ENCODE results near the gene CCDC177. TPM values are rescaled to one million over a fixed set of nuclear protein-coding genes. Genes with fewer than 3 reads are reported as not detected.

The CCDC177 gene
- total and polyA plus RNA-seq, 8 donors: not detected

GRCh38 chr14:69574954-69575295 is 254 bp upstream of the CCDC177 start:
- Histone ChIP-seq H3K27ac (no peak overlapping the region), H3K27me3 (peaks cover 0 to 39% (median 4%) of the 10 kb centered on the region in 4 donors), H3K9me3 (no peaks in the 10 kb centered on the region), H3K4me1 (peaks cover 0 to 10% (median 7%) of the 10 kb centered on the region in 3 donors), H3K4me3 (no peak overlapping the region), H3K36me3 (no peaks in the 10 kb centered on the region)
- DNase-seq: no peak
- WGBS, 2 donors: 30 to 32% methylated on average over 5 of the region's 5 CpGs
- intact Hi-C loops (cut with DNase I): no loop called here
- no peak for FAIRE-seq
- TF ChIP-seq, protein P1, sequence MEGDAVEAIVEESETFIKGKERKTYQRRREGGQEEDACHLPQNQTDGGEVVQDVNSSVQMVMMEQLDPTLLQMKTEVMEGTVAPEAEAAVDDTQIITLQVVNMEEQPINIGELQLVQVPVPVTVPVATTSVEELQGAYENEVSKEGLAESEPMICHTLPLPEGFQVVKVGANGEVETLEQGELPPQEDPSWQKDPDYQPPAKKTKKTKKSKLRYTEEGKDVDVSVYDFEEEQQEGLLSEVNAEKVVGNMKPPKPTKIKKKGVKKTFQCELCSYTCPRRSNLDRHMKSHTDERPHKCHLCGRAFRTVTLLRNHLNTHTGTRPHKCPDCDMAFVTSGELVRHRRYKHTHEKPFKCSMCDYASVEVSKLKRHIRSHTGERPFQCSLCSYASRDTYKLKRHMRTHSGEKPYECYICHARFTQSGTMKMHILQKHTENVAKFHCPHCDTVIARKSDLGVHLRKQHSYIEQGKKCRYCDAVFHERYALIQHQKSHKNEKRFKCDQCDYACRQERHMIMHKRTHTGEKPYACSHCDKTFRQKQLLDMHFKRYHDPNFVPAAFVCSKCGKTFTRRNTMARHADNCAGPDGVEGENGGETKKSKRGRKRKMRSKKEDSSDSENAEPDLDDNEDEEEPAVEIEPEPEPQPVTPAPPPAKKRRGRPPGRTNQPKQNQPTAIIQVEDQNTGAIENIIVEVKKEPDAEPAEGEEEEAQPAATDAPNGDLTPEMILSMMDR (IDR thresholded peaks at IDR 0.05): peak in 1 of 4 donors; percentile 1
- no peak for ATAC-seq

DNA sequence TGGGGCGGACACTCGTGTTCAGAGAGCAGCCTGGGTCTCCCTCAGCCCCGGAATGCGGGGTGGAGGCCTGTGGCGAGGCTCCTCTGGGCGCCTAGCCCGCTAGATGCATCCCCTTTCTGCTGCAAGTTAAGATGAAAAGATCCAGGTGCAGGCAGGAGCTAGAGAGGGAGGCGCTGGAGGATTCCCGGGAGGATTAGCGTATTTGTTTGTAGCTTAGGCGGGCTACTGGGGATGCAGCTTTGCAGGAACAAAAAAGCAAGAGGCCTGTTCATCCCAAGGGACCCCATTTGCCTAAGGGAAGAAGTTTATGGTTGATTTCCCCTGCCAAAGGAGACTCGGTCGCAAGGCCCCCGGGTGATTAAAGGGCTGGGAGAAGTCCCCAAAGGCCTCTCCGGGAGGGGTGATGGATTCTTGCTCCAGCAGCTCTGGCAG is 824 bp downstream of the CCDC177 start:
- no peak overlapping the region for H3K4me3 ChIP-seq
- no peaks in the 10 kb centered on the region for H3K36me3 ChIP-seq
- peaks cover 0 to 39% (median 4%) of the 10 kb centered on the region in 4 donors for H3K27me3 ChIP-seq
- DNase-seq: peak in 2 of 6 donors; percentile 56 to 57
- no peak overlapping the region for H3K27ac ChIP-seq
- intact Hi-C loops (cut with DNase I): no loop called here
- H3K4me1 ChIP-seq: peaks cover 0 to 7% (median 6%) of the 10 kb centered on the region in 3 donors
- WGBS, 2 donors: 5 to 7% methylated on average over 15 of the region's 15 CpGs
- no peaks in the 10 kb centered on the region for H3K9me3 ChIP-seq
- ATAC-seq: no peak
- TF ChIP-seq, protein P1 (IDR thresholded peaks at IDR 0.05): no peak
- FAIRE-seq: no peak

GRCh38 chr14:69573205-69573830 is 1.4 kb downstream of the CCDC177 start:
- no peak for ATAC-seq

GRCh38 chr14:69572841-69573135 is 1.9 kb downstream of the CCDC177 start:
- FAIRE-seq (no peak), DNase-seq (no peak), ATAC-seq (no peak)
- H3K4me1 ChIP-seq: peaks cover 0 to 7% (median 6%) of the 10 kb centered on the region in 3 donors
- H3K36me3 ChIP-seq: no peaks in the 10 kb centered on the region
- intact Hi-C loops (cut with DNase I): no loop called here
- 31 to 33% methylated on average over 36 to 40 of the region's 40 CpGs for WGBS, 2 donors
- H3K4me3 ChIP-seq: peak overlapping the region in 1 of 4 donors; percentile 52
- no peaks in the 10 kb centered on the region for H3K9me3 ChIP-seq
- TF ChIP-seq, protein P1 (IDR thresholded peaks at IDR 0.05): no peak
- peaks cover 0 to 39% (median 4%) of the 10 kb centered on the region in 4 donors for H3K27me3 ChIP-seq
- no peak overlapping the region for H3K27ac ChIP-seq

More at GRCh38 chr14:69573205-69573830, 1.4 kb downstream of the CCDC177 start:
- Histone ChIP-seq H3K36me3 (no peaks in the 10 kb centered on the region), H3K9me3 (no peaks in the 10 kb centered on the region), H3K27me3 (peaks cover 0 to 39% (median 4%) of the 10 kb centered on the region in 4 donors), H3K27ac (no peak overlapping the region), H3K4me1 (peaks cover 0 to 7% (median 6%) of the 10 kb centered on the region in 3 donors), H3K4me3 (no peak overlapping the region)
- intact Hi-C loops (cut with DNase I): no loop called here
- TF ChIP-seq, protein P1 (IDR thresholded peaks at IDR 0.05): no peak
- FAIRE-seq: no peak
- WGBS, 2 donors: 25 to 32% methylated on average over 51 of the region's 51 CpGs
- peak in 2 of 6 donors; percentile 58 to 69 for DNase-seq

All from pancreas (tissue), 10 donors.